GM18520 (cell line): ENCODE results near the gene SPO11.
A peak's percentile ranks its signal among the peaks of the same experiment; 100 is the strongest.
"Not testable (repeated sequence)": the region's sequence is repeated elsewhere in the genome, so short reads cannot be mapped to it uniquely, and the experiment has no call there.

Experiments
- ATAC-seq: cut with Tn5 transposase; IDR thresholded peaks from one replicate; pipeline ENCODE4 v1.9.1; 2021; ENCODE audit not compliant: unreplicated experiment

Gene SPO11

DNA sequence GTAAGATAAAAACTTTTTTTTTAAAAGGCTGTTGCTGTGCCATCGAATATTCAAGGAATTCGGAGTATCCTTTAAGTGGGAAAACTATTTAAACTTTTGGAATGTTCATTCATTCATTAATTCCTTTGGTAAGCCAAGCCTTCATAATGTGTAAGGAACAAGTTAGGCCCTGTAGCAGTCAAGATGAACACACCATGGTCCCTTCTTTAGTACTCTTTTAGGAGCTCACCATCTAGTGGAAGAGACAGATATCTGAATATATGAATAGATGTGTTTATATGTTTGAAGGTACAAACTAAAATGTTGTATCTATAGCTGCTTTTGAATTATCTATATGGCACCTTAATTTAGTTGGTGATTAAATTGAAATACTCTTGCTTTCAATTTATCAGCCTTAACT, 5.8 kb downstream of the SPO11 start:
- ATAC-seq: no peak

DNA sequence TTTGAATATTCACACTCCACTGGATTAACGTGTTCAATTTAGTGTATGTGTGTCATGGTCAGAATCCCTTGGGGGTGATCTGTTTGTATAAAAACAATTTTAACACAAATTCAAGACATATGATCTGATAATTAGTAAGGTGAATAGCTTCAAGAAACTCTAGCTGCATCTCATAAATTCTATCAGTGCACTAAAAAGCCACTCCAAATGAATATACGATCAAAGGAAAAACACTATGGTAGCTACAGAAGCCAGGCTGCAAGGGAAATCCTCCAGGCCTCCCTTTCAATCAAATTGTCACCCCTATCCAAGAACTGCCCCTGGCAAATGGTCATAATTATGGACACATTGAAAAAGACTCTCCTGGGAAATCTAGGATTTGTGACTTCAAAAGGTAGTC, 12.1 kb downstream of the SPO11 start:
- no peak for ATAC-seq

DNA sequence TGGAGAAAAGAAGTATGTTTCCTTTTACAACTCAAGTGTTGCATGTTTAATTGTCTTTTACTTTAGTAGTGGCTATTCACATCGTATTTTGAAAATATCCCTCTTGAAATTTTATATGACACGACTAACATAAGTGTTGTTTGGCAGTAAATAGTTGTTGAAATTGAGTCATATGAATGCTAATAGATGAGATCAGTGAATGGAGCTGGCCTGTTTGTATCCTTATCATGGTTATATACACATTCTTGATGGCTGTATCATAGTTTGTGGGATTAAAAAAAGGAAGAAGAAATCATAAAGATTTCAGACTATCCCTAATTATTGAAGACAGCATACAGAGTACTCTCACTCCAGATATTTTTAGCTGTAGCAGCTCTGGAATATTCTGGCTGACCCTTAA, 13.2 kb downstream of the SPO11 start:
- ATAC-seq: no peak

DNA sequence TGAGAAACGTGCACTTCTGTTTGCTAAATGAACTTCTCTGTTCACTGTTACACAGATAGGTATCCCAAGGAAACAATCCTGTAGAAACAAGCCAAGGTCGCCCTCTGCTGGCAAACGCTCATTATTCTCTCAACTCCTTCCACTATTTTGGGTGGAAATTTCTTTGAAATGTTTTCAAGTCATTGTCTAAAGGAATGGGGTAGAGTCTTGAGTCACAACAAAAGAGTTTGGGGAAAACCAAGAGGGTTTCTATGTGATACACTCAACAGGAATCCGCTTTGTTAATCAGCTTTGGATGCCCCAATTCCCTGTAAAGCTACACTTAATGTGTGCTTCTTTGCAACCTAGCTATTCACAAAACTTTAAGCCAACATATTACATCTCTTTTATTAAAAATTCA, 16.9 kb downstream of the SPO11 start:
- ATAC-seq: no peak

DNA sequence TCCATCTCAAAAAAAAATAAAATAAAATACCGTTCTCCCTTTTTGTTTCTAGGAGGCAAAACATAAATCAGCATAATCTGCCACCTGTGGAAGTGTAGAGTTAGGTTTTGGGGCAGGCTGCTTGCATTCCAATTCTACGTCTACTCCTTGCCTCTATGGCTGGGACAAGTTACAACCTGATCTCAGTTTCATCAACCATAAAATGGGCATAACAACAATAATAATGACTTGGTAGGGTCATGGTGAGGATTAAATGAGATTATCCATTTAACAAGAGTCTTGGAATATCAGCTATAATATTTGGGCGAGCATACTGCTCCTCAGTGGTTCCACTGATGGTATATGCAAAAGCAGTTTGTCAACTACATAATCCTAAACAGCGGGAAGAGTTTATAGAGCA, 17.8 kb downstream of the SPO11 start:
- ATAC-seq: no peak

DNA sequence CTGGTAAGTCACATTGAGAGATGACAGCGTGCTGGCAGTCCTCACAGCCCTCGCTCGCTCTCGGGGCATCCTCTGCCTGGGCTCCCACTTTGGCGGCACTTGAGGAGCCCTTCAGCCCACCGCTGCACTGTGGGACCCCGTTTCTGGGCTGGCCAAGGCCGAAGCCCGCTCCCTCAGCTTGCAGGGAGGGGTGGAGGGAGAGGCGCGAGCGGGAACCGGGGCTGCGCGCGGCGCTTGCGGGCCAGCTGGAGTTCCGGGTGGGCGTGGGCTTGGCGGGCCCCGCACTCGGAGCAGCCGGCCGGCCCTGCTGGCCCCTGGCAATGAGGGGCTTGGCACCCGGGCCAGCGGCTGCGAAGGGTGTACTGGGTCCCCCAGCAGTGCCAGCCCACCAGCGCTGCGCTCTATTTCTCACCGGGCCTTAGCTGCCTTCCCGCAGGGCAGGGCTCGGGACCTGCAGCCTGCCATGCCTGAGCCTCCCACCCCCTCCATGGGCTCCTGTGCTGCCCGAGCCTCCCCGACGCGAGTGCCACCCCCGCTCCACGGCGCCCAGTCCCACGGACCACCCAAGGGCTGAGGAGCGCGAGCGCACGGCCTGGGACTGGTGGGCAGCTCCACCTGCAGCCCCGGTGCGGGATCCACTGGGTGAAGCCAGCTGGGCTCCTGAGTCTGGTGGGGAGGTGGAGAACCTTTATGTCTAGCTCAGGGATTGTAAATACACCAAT, 18.8 kb downstream of the SPO11 start:
- ATAC-seq: not testable (repeated sequence)

DNA sequence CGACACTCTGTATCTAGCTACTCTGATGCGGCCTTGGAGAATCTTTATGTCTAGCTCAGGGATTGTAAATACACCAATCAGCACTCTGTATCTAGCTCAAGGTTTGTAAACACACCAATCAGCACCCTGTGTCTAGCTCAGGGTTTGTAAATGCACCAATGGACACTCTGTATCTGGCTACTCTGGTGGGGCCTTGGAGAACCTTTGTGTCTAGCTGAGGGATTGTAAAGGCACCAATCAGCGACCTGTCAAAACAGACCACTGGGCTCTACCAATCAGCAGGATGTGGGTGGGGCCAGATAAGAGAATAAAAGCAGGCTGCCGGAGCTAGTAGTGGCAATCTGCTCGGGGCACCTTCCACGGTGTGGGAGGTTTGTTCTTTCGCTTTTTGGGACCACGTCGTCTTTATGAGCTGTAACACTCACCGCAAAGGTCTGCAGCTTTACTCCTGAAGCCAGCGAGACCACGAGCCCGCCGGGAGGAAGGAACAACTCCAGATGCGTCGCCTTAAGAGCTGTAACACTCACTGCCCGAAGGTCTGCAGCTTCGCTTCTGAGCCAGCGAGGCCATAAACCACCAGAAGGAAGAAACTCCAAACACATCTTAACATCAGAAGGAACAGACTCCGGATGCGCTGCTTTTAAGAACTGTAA, 19.4 kb downstream of the SPO11 start:
- not testable (repeated sequence) for ATAC-seq

DNA sequence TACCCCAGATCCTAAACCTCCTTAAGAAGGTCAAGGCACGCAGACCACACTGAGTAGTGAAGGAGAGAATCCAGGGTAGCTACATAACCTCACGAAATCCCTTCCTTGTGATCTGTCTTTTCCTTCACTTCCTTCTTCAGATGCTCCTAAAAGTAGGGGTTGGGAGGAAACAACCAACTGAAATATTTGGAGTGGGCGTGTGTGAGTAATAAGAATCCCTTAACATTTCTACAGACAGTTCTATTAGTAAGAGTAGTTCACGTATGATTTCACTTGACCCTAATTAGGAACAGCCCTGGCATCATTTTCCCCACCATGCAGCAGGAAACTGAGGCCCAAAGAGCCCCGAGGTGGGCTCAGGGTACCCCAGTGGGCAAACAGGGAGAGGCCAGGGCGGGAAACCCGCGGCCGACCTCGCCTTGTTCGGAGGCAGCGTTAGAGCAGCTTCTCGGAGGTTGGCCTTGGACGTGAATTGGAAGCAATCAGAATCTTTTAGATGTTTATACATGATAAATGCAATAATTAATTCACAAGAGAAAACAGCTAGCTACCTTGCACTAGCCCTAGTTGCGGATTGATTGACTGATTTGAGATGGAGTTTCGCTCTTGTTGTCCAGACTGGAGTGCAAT, 20.6 kb downstream of the SPO11 start:
- ATAC-seq: no peak

DNA sequence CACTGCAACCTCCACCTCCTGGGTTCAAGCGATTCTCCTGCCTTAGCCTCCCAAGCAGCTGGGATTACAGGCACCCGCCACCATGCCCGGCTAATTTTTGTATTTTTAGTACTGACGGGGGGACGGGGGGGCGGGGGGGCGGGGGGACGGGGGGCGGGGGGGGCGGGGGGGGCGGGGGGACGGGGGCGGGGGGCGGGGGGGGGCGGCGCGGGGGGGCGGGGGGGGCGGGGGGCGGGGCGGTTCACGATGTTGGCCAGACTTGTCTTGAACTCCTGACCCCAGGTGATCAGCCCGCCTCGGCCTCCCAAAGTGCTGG, 21.1 kb downstream of the SPO11 start:
- not testable (repeated sequence) for ATAC-seq

DNA sequence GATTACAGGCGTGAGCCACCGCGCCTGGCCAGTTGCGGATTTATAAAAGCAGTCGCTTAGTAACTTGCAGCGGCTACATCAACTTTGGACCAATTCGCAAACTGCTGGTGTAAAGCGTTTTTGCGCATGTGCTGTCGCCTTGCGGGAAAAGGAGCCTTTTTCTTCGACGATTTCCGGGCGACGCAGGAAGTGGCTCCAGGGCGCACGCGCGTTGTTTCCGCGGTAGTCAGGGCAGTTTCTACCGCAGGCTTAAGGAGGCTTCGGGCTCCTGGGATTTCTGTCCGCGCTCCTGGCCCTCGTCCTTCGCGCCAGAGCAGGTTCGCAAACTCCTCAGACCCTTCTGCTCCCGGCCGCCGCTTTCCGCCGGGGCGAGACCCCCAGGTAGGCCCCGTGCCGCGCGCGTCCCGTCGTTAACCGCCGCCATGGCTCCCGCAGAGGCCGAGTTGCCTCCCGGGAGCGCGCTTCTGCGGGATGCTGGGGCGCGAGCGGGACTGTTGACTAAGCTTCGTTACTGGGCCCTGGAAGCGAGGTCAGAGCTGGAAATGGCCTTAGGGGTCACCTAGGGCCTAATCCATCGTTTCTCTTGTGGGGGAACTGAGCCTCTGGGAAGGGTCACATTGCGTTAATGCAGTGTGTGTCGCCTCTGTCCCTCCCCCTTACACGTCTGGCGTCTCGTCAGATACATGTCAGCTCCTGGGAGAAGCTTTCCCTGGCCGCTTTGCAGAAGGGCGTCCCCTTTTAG, 21.6 kb downstream of the SPO11 start, which contains the start of gene RAE1:
Gene RAE1 (plus strand): TSS at position 214 of the 742 bp plus-strand sequence. CDS start 2,784 bp downstream, outside the sequence.
- ATAC-seq: peak; percentile 63

DNA sequence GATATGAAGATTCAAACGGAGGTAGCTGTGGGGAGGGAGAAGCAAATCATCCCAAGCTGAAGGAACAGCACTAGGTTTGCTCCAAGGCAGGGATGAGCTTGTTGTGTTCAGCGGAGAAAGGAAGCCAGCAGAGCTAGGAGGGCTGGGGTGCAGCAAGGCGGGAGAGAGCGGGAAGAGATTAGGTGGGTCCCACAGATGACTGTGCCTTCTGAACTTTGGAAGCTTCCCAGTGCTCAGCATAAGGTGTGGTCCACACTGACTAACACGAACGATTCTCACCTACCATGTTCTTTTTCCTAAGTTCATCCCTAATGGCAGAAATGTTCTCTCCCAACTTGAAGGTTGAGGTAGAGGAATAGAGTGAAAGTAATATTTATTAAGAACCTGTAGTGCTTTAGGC, 22.7 kb downstream of the SPO11 start:
- ATAC-seq: no peak

DNA sequence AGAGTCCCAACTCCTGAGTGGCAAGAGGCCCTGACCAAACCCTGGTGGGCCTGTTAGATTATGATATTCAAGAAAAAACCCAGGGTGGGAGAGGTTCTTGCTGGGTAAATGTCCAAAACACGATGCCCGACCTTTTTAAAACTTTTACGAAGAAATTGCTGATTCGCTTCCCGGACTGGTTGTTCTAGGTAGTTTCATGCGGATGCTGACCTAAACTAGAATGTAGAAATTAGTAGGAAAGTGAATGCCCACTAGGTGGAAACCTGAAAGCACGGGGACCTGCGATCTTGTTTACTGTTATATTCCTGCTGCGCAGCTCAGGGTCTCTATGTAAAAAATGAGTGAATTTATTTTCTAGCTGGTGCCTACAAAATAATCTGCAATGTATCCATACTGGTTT, 23.7 kb downstream of the SPO11 start:
- no peak for ATAC-seq

DNA sequence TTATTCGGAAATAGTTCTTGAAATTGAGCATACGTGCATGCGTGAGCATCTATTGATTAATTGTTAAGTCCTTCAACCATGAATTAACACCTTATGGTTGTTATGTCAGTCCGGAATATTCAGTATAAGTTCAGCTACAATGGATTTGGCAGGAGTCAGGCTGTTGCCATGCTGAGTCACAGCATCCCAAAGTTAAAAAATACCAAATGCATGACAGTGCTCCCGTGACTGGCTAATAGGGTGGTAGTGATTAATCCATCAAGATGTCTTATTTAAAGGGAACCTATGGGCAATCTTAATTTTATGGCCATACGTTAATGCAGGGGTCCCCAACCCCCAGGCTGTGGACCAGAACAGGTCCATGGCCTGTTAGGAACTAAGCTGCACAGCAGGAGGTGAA, 31.9 kb downstream of the SPO11 start:
- no peak for ATAC-seq

DNA sequence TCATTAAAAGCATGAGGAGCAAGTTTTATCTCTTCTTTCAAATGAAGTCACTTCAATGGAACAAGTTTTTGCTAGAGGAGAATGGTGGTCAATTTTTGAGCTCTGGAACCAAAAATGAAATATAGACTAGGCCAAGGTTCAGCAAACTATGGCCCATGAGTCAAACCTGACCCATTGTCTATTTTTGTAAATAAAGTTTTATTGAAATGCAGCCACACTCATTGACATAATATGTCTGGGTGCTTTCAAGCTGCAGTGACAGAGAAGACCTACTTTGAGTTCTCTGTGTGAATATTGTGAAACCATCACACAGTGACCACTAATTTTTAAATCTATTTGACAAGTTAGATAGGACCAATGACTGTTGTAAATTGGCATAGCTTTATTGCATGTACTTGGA, 34.8 kb downstream of the SPO11 start:
- ATAC-seq: no peak

DNA sequence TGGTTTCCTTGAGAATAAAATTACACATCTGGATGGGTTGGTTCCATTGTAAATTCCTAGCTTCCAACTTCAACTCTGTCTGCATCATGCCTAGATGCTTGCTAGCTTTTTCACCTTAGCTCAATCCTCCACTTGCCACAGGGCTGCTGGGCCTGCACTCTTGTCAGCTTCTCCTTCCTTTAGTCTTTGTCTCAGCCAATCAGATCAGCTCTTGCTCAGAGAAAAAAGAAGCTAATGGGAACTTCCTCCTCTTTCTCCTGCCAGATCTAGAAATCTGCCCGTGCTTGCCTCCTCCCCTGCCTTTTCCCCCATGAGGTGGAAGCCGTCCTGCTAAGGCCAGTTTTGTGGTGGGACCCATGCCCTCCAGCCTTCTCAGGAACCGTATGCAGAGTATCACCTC, 40.0 kb downstream of the SPO11 start:
- ATAC-seq: no peak

DNA sequence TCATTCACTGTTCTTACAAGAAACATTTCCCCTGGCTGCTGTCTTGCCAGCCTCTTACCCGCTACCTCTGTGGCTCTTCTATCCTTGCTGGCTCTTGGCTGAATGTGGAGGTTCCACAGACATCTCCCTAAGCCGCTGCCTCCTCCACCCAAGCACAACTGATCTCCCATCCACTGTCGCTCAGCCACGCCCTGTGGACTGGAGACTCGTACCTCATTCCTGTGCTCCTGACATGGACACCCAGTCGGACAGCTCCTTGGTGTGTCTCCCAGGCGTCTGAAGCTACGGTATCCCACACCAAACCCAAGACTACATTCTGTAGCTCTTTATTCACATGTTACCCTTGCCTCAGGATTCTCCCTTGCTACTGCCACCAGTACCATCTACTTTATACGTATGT, 40.7 kb downstream of the SPO11 start:
- ATAC-seq: no peak

DNA sequence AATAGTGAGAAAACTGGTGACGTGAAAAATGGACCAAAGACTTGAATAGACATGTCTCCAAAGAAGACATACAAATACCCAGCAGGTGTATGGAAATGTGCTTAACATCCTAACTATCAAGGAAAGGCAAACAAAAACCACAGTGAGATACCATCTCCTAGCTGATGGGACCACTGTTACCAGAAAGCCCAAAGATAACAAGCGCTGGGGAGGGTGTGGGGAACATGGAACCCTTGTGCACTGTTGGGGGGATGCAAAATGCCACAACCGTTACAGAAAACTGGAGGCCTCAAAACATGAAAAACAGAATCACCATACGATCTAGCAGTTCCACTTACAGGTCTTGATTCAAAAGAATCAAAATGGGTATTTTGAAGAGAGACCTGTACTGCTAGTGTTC, 41.8 kb downstream of the SPO11 start:
- no peak for ATAC-seq

DNA sequence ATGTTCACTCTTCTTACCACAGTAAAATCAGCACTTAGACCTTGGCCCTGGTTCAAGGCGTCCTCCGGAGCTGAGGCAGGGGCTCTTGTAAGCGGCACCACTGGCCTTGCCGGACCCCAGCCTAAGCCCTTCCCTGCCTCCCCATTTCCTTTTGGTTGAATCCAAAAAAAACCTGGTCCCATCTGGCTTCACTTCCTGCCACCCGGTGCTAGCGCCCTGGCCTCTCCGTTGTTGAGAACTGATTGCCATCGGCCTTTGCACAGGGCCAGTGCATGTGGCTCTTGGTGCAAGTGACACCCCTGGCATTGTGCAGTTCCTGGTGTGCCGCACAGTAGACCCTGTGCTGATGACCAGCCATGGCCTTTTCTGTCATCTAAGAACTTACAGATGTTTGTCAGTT, 42.6 kb downstream of the SPO11 start:
- no peak for ATAC-seq

DNA sequence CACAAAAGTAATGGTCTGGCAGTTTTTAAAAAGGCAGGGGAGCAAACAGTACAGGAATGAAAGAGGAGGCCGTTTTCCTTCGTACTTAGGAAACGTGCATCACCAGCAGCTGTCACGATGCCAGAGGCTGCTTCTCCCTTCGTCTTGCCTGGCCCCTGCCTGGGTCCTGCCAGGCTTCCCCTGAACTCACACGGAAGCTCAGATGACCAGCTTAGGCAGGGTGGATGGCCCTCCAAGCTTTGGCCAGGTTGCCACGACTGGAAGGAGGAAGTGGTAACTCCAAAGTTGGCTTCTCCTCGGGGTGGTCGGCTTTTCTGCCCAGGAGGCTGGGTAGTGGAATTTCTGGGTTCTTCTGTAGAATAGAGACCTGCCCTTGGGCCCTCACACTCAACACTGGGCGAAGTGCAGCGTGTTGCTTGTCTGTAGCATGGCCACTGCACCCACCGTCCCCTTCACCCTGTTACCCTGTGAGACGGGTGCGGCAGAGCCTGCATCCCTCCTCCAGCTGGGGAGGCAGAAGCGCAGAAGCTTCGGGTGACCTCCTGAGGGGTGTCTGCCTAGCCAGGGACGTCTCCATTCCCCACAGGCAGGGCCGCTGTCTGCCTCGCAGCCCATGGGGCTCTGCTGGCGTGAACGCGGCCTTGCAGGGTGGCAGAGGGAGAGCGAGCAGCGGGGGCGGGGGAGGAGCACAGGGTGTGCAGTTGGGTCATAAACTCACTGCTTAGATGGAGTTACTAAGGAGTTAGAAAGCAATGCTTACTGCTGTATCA, 43.2 kb downstream of the SPO11 start:
- ATAC-seq: no peak

DNA sequence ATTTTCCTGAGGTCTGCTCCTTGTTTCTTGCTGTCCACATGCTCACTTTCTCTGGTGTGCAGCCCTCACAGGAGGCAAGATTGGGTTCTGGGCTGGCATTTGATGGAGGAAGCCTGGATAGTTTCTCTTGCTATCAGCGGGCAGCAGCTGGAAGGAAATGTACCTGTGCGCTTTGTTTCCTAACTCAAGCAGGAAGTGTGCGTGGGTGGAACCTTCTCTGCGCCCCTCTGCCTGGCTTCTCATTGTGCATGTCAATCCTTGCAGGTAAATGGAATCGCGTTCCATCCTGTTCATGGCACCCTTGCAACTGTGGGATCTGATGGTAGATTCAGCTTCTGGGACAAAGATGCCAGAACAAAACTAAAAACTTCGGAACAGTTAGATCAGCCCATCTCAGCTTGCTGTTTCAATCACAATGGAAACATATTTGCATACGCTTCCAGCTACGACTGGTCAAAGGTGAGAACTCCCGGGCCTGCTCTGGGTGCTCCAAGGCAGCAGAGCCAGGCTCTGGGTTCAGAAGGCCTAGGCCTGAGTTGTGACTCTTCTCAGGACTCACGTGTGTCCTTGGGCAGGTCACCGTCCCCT, 44.8 kb downstream of the SPO11 start:
- ATAC-seq: no peak
